ACC112 (cell line): ENCODE results near the gene ROCK2.

ENCODE experiments used
- H2AFZ ChIP-seq: fragments of 200-600 bp; sonication (generic); one replicate; pipeline ENCODE4 v1.6.0; 2017; ENCODE audit warnings: antibody characterized with exemption, low read length; ENCODE audit not compliant: unreplicated experiment
- H3K27ac ChIP-seq: fragments of 200-600 bp; sonication (generic); 2 replicates; pipeline ENCODE4 v1.5.1; 2014; ENCODE audit warnings: low read depth, mild to moderate bottlenecking, antibody characterized with exemption, low read length, moderate library complexity
- H3K27me3 ChIP-seq: fragments of 200-600 bp; sonication (generic); 2 replicates; pipeline ENCODE4 v1.6.1; 2014; ENCODE audit warnings: mild to moderate bottlenecking, antibody characterized with exemption, low read length, moderate library complexity, mixed read lengths; ENCODE audit not compliant: insufficient read depth
- H3K36me3 ChIP-seq: fragments of 200-600 bp; sonication (generic); 2 replicates; pipeline ENCODE4 v1.6.1; 2016; ENCODE audit warnings: mild to moderate bottlenecking, antibody characterized with exemption, low read length, moderate library complexity, mixed read lengths; ENCODE audit not compliant: insufficient read depth
- H3K4me1 ChIP-seq: fragments of 200-600 bp; sonication (generic); one replicate; pipeline ENCODE4 v1.6.1; 2016; ENCODE audit warnings: low read length, mixed read lengths; ENCODE audit not compliant: insufficient read depth, unreplicated experiment, control insufficient read depth
- H3K4me3 ChIP-seq: fragments of 200-600 bp; sonication (generic); 2 replicates; pipeline ENCODE4 v1.5.1; 2014; ENCODE audit warnings: mild to moderate bottlenecking, low read depth, low read length
- H3K79me2 ChIP-seq: fragments of 200-600 bp; sonication (generic); one replicate; pipeline ENCODE4 v1.6.0; 2016; ENCODE audit warnings: low read length; ENCODE audit not compliant: control insufficient read depth, unreplicated experiment, insufficient read depth

Gene ROCK2

GRCh38 chr2:11352781-11353537 lies 8.5 kb upstream of the ROCK2 start:
- no peaks in the 10 kb centered on the region for H3K4me1 ChIP-seq
- no peaks in the 10 kb centered on the region for H3K27me3 ChIP-seq
- no peaks in the 10 kb centered on the region for H3K79me2 ChIP-seq
- no peak overlapping the region for H3K27ac ChIP-seq
- H2AFZ ChIP-seq = no peak overlapping the region
- H3K4me3 ChIP-seq = no peak overlapping the region
- no peaks in the 10 kb centered on the region for H3K36me3 ChIP-seq

- Histone ChIP-seq H3K4me1 (peaks cover 8% of the 10 kb centered on the region), H3K27me3 (no peaks in the 10 kb centered on the region), H2AFZ (no peak overlapping the region), H3K79me2 (peaks cover 9% of the 10 kb centered on the region), H3K4me3 (no peak overlapping the region), H3K36me3 (no peaks in the 10 kb centered on the region), H3K27ac (no peak overlapping the region)
These were observed 3.8 kb upstream of the ROCK2 start for GRCh38 chr2:11348209-11348749.

GRCh38 chr2:11347403-11347959 lies 3.0 kb upstream of the ROCK2 start:
- H3K4me3 ChIP-seq = no peak overlapping the region
- H3K4me1 ChIP-seq = peaks cover 8% of the 10 kb centered on the region
- H2AFZ ChIP-seq = no peak overlapping the region
- no peaks in the 10 kb centered on the region for H3K36me3 ChIP-seq
- peaks cover 17% of the 10 kb centered on the region for H3K79me2 ChIP-seq
- H3K27me3 ChIP-seq = no peaks in the 10 kb centered on the region
- H3K27ac ChIP-seq = no peak overlapping the region

- Histone ChIP-seq H3K4me3 (no peak overlapping the region), H3K27ac (0 out of 2 replicates have a peak overlapping the region, but pooled peaks have one; percentile 93), H3K27me3 (no peaks in the 10 kb centered on the region), H3K36me3 (no peaks in the 10 kb centered on the region), H3K79me2 (peaks cover 31% of the 10 kb centered on the region), H2AFZ (no peak overlapping the region), H3K4me1 (peaks cover 15% of the 10 kb centered on the region)
These were observed 1.6 kb upstream of the ROCK2 start for GRCh38 chr2:11346023-11346482.

- H2AFZ ChIP-seq = peak overlapping the region; percentile 94
- no peaks in the 10 kb centered on the region for H3K27me3 ChIP-seq
- H3K36me3 ChIP-seq = no peaks in the 10 kb centered on the region
- H3K79me2 ChIP-seq = peaks cover 41% of the 10 kb centered on the region
- H3K4me1 ChIP-seq = peaks cover 22% of the 10 kb centered on the region
- H3K4me3 ChIP-seq = peak overlapping the region; percentile 95
- H3K27ac ChIP-seq = peak overlapping the region; percentile 93
These were observed 681 bp upstream of the ROCK2 start for GRCh38 chr2:11344956-11345677.

- Histone ChIP-seq H3K27me3 (no peaks in the 10 kb centered on the region), H2AFZ (peak overlapping the region; percentile 4), H3K4me3 (peak overlapping the region; percentile 95), H3K4me1 (peaks cover 28% of the 10 kb centered on the region), H3K79me2 (peaks cover 54% of the 10 kb centered on the region), H3K36me3 (no peaks in the 10 kb centered on the region), H3K27ac (peak overlapping the region; percentile 35)
These were observed 640 bp downstream of the ROCK2 start for GRCh38 chr2:11343650-11344341.

GRCh38 chr2:11343368-11343649 lies 1.1 kb downstream of the ROCK2 start:
- peak overlapping the region; percentile 35; the same call in 1 of the 2 replicates for H3K27ac ChIP-seq
- H2AFZ ChIP-seq = peak overlapping the region; percentile 4
- peaks cover 59% of the 10 kb centered on the region for H3K79me2 ChIP-seq

GRCh38 chr2:11342551-11343367 lies 1.7 kb downstream of the ROCK2 start:
- Histone ChIP-seq H3K79me2 (peaks cover 64% of the 10 kb centered on the region), H3K36me3 (no peaks in the 10 kb centered on the region), H2AFZ (peak overlapping the region; percentile 19), H3K27ac (peak overlapping the region; percentile 35), H3K4me3 (peak overlapping the region; percentile 95), H3K4me1 (peaks cover 28% of the 10 kb centered on the region), H3K27me3 (no peaks in the 10 kb centered on the region)

More at GRCh38 chr2:11343368-11343649, 1.1 kb downstream of the ROCK2 start:
- H3K4me1 ChIP-seq = peaks cover 28% of the 10 kb centered on the region
- H3K27me3 ChIP-seq = no peaks in the 10 kb centered on the region
- no peaks in the 10 kb centered on the region for H3K36me3 ChIP-seq
- peak overlapping the region; percentile 95 for H3K4me3 ChIP-seq

- Histone ChIP-seq H3K27ac (no peak overlapping the region), H3K79me2 (peaks cover 82% of the 10 kb centered on the region), H3K4me3 (peak overlapping the region; percentile 54), H2AFZ (no peak overlapping the region), H3K27me3 (no peaks in the 10 kb centered on the region), H3K4me1 (peaks cover 25% of the 10 kb centered on the region), H3K36me3 (no peaks in the 10 kb centered on the region)
These were observed 3.7 kb downstream of the ROCK2 start for GRCh38 chr2:11340717-11341116.
